A673 (cell line): ENCODE data around the gene CARD19. TPM values are rescaled to one million over a fixed set of nuclear protein-coding genes. Genes with fewer than 3 reads are reported as not detected.

Source experiments
- BruUV-seq: library from RNA; stranded (reverse); fragments of 400-500 nt; replicated peaks from 2 replicates; lab custom pipeline; 2021; lab: Mats Ljungman, UMichigan
- CTCF ChIA-PET: fragments of 300-600 bp; sonication (Branson Sonifier 250); formaldehyde crosslinking; loops from one replicate; lab custom pipeline; 2022; ENCODE audit warnings: antibody characterized with exemption; lab: Charles Lee
- POLR2A ChIA-PET: fragments of 300-600 bp; sonication (Branson Sonifier 250); formaldehyde crosslinking; loops from one replicate; lab custom pipeline; 2022; ENCODE audit warnings: antibody characterized with exemption; ENCODE audit not compliant: low non-redundant PET; lab: Charles Lee
- DNase-seq: peaks from one replicate; pipeline ENCODE4 v3.0.0-alpha.2; 2015; ENCODE audit warnings: low spot score
- H3K27ac ChIP-seq: fragments of 200-600 bp; sonication (generic); 2 replicates; pipeline ENCODE4 v1.5.1; 2016; ENCODE audit warnings: mixed run types, low read depth, mild to moderate bottlenecking, mixed read lengths, antibody characterized with exemption, low read length; ENCODE audit not compliant: poor library complexity, severe bottlenecking
- H3K27me3 ChIP-seq: fragments of 200-600 bp; sonication (generic); replicated peaks from 2 replicates; pipeline ENCODE4 v1.6.1; 2017; ENCODE audit warnings: mixed run types, low read depth, mild to moderate bottlenecking, mixed read lengths, antibody characterized with exemption, low read length; ENCODE audit not compliant: insufficient read depth, poor library complexity
- H3K36me3 ChIP-seq: fragments of 200-600 bp; sonication (generic); 2 replicates; pipeline ENCODE4 v1.6.1; 2016; ENCODE audit warnings: mixed run types, mild to moderate bottlenecking, mixed read lengths, antibody characterized with exemption, low read length; ENCODE audit not compliant: insufficient read depth, poor library complexity, severe bottlenecking
- H3K4me1 ChIP-seq: fragments of 200-600 bp; sonication (generic); 2 replicates; pipeline ENCODE4 v1.6.1; 2017; ENCODE audit warnings: mixed run types, mild to moderate bottlenecking, mixed read lengths, antibody characterized with exemption, low read length; ENCODE audit not compliant: insufficient read depth, poor library complexity, severe bottlenecking
- H3K4me3 ChIP-seq: fragments of 200-600 bp; sonication (generic); 2 replicates; pipeline ENCODE4 v1.5.1; 2016; ENCODE audit warnings: low read depth, mixed run types, mild to moderate bottlenecking, mixed read lengths, low read length; ENCODE audit not compliant: poor library complexity, severe bottlenecking
- H3K9me3 ChIP-seq: fragments of 200-600 bp; sonication (generic); 2 replicates; pipeline ENCODE4 v1.6.1; 2016; ENCODE audit warnings: mixed run types, low read depth, mild to moderate bottlenecking, mixed read lengths, antibody characterized with exemption, low read length; ENCODE audit not compliant: poor library complexity, severe bottlenecking
- CTCF ChIP-seq: fragments of 300-800, 200-600 bp; sonication (generic); conservative IDR thresholded peaks from 2 replicates; pipeline ENCODE4 v1.5.1; 2017; ENCODE audit warnings: low read depth, mild to moderate bottlenecking, antibody characterized with exemption, low read length, moderate library complexity, mixed read lengths
- EZH2 ChIP-seq: fragments of 200-600 bp; sonication (generic); IDR thresholded peaks from 2 replicates; pipeline ENCODE4 v1.6.1; 2017; ENCODE audit warnings: borderline replicate concordance, low read depth, mild to moderate bottlenecking, mixed read lengths, antibody characterized with exemption, low read length; ENCODE audit not compliant: poor library complexity, severe bottlenecking
- intact Hi-C: fragments of 100-400 bp; cut with micrococcal nuclease; formaldehyde crosslinking; loops from one replicate; pipeline ENCODE4 v1.10.0; 2022; ENCODE audit not compliant: unreplicated experiment
- total RNA-seq: library from RNA; stranded (reverse); gene quantifications from 2 replicates; pipeline ENCODE4 v1.2.3, GENCODE V29; 2021

CARD19 gene
- total RNA-seq, 1 experiment from 2014 or later, result 12.2 TPM

DNA sequence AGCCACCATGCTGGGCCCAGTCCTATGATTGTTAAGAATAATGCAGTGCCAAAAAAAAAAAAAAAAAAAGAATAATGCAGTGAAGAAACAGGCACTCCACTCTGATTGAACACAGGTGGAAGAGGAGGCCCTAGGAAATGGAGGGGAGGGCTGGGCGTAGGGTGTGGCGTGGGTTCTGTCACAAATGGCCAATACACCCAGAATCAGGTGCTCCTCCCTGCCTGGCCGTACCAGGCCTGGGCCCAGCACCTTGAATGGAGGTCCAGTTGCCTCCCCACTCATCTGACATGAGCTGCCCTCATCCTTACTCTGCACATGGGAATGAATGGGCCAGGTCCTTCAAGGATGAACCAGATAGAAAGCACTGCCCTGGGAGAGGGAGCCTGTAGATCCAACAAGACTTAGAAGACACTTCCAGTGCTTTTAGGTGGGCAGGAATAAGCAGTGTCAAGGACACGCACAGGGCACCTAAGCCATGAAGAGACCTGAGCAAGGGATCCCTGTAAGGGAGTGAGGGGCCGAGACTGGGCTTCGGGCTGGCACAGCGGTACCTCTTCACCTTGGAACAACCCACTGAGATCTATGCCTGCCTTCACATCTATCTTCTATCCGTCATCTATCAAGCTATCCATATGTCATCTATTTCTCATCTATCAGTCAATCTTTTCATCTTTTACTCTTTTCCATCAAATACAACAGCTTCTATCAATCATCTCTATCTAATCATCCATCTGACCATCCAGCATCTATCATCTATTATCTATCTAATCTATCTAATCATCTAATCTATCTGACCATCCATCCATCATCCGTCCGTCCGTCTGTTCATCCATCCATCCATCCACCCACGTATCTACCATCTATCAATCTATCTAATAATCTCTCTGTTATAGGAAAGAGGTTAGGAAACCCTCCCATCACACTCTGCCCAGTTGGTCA, 22.2 kb downstream of the CARD19 start:
- Histone ChIP-seq H3K9me3 (no peaks in the 10 kb centered on the region), H3K4me1 (no peaks in the 10 kb centered on the region), H3K4me3 (no peak overlapping the region), H3K27ac (no peak overlapping the region), H3K36me3 (no peaks in the 10 kb centered on the region), H3K27me3 (no peaks in the 10 kb centered on the region)
- TF ChIP-seq EZH2, result no peak
- TF ChIP-seq CTCF, result no peak
- intact Hi-C loops, result no loop called here
- POLR2A ChIA-PET, result no interaction called here
- no TSS peak for BruUV-seq
- CTCF ChIA-PET, result no interaction called here
- DNase-seq, result no peak

- H3K27me3 ChIP-seq, result no peaks in the 10 kb centered on the region
- no peak overlapping the region for H3K4me3 ChIP-seq
- ChIA-PET CTCF (no interaction called here), POLR2A (no interaction called here)
- H3K9me3 ChIP-seq, result no peaks in the 10 kb centered on the region
- H3K27ac ChIP-seq, result no peak overlapping the region
- DNase-seq, result no peak
- BruUV-seq, result no TSS peak
- intact Hi-C loops, result no loop called here
- no peak for TF ChIP-seq EZH2
- TF ChIP-seq CTCF, result no peak
- no peaks in the 10 kb centered on the region for H3K4me1 ChIP-seq
- no peaks in the 10 kb centered on the region for H3K36me3 ChIP-seq
Measured at GRCh38 chr9:93118863-93119702, 23.1 kb downstream of the CARD19 start.

GRCh38 chr9:93119703-93119952, 23.6 kb downstream of the CARD19 start:
- CTCF ChIA-PET, result no interaction called here
- no peak for DNase-seq
- no peaks in the 10 kb centered on the region for H3K9me3 ChIP-seq
- no TSS peak for BruUV-seq
- H3K4me3 ChIP-seq, result no peak overlapping the region
- intact Hi-C loops, result no loop called here
- no peaks in the 10 kb centered on the region for H3K27me3 ChIP-seq
- no peaks in the 10 kb centered on the region for H3K4me1 ChIP-seq
- no peak overlapping the region for H3K27ac ChIP-seq
- H3K36me3 ChIP-seq, result no peaks in the 10 kb centered on the region
- POLR2A ChIA-PET, result no interaction called here
- TF ChIP-seq EZH2, result no peak
- no peak for TF ChIP-seq CTCF
